HepG2 (cell line): ENCODE results near the gene CXXC5. TPM values are rescaled to one million over a fixed set of nuclear protein-coding genes. Genes with fewer than 3 reads are reported as not detected.

Experiments
- ELF1 ChIP-seq: sonication (generic); formaldehyde crosslinking; IDR thresholded peaks from 2 replicates; pipeline ENCODE4 v1.4.0; 2020; ENCODE audit warnings: missing genetic modification reagents
- HCFC1 ChIP-seq: fragments of 150-350 bp; IDR thresholded peaks from 2 replicates; pipeline ENCODE4 v1.6.1; 2014; ENCODE audit warnings: low read depth, low read length
- ISL2 ChIP-seq: sonication (generic); formaldehyde crosslinking; IDR thresholded peaks from 2 replicates; pipeline ENCODE4 v1.5.0; 2020; ENCODE audit warnings: missing genetic modification reagents
- MTF1 ChIP-seq: sonication (generic); formaldehyde crosslinking; IDR thresholded peaks from 2 replicates; pipeline ENCODE4 v1.5.0; 2020; ENCODE audit warnings: missing genetic modification reagents
- NCOA1 ChIP-seq: sonication (generic); formaldehyde crosslinking; IDR thresholded peaks from 2 replicates; pipeline ENCODE4 v1.9.0; 2021; ENCODE audit warnings: missing genetic modification reagents
- PHF20 ChIP-seq: sonication (generic); formaldehyde crosslinking; IDR thresholded peaks from 2 replicates; pipeline ENCODE4 v1.5.0; 2020; ENCODE audit warnings: mild to moderate bottlenecking, missing genetic modification reagents
- ZNF101 ChIP-seq: sonication (generic); formaldehyde crosslinking; IDR thresholded peaks from 2 replicates; pipeline ENCODE4 v1.4.0; 2020; ENCODE audit warnings: mild to moderate bottlenecking, low read depth, missing genetic modification reagents, borderline replicate concordance
- ZNF232 ChIP-seq: sonication (generic); formaldehyde crosslinking; IDR thresholded peaks from 2 replicates; pipeline ENCODE4 v1.4.0; 2020; ENCODE audit warnings: missing genetic modification reagents, borderline replicate concordance
- ZNF557 ChIP-seq: sonication (generic); formaldehyde crosslinking; IDR thresholded peaks from 2 replicates; pipeline ENCODE4 v1.4.0; 2020; ENCODE audit warnings: missing genetic modification reagents
- ZNF605 ChIP-seq: sonication (generic); formaldehyde crosslinking; IDR thresholded peaks from 2 replicates; pipeline ENCODE4 v1.8.0; 2022; ENCODE audit warnings: mild to moderate bottlenecking, missing genetic modification reagents
- ZNF749 ChIP-seq: sonication (generic); formaldehyde crosslinking; IDR thresholded peaks from 2 replicates; pipeline ENCODE4 v1.8.0; 2022; ENCODE audit warnings: mild to moderate bottlenecking, missing genetic modification reagents, moderate library complexity, borderline replicate concordance
- ZNF879 ChIP-seq: sonication (generic); formaldehyde crosslinking; IDR thresholded peaks from 2 replicates; pipeline ENCODE4 v1.8.1; 2023; ENCODE audit warnings: missing genetic modification reagents
- polyA plus RNA-seq, 8 experiments: library from polyadenylated mRNA; depleted of rRNA in 3 of 8; stranded (reverse) in 7 of 8; unstranded in 1 of 8; fragments of >200 nt; fragmentation: Illumina TruSeq in 4 of 8; extraction: Trizol in 4 of 8; gene quantifications; 2 replicates each; pipeline versions ENCODE4 v1.2.1 to v1.2.3, GENCODE V29; 2011 to 2016; ENCODE audit warnings: low read depth in 4 of 8, missing spikeins in 1 of 8, mixed read lengths in 1 of 8; ENCODE audit not compliant: insufficient read depth in 1 of 8
- total RNA-seq, 5 experiments: library from RNA; depleted of rRNA; stranded (reverse); fragments of >200 nt; fragmentation: Illumina TruSeq; extraction: Trizol; gene quantifications; 2 replicates each; pipeline ENCODE4 v1.2.3, GENCODE V29; 2016; ENCODE audit warnings: low read depth in 1 of 5
- TF ChIP-seq, protein P1 (sequence below): sonication (generic); formaldehyde crosslinking; IDR thresholded peaks from 2 replicates; pipeline ENCODE4 v1.4.0; 2020; ENCODE audit warnings: missing genetic modification reagents
- TF ChIP-seq, protein P2 (sequence below): sonication (generic); formaldehyde crosslinking; IDR thresholded peaks from 2 replicates; pipeline ENCODE4 v1.8.0; 2022; ENCODE audit warnings: mild to moderate bottlenecking, missing genetic modification reagents, moderate library complexity
- TF ChIP-seq, protein P3 (sequence below): IDR thresholded peaks from 2 replicates; pipeline ENCODE4 v1.6.1; 2012; ENCODE audit warnings: low read length, improper control_type of control experiment
- TF ChIP-seq, protein P4 (sequence below): sonication (generic); formaldehyde crosslinking; IDR thresholded peaks from 2 replicates; pipeline ENCODE4 v1.5.0; 2020; ENCODE audit warnings: missing genetic modification reagents, mild to moderate bottlenecking, borderline replicate concordance
- TF ChIP-seq, protein P5 (sequence below): sonication (generic); formaldehyde crosslinking; IDR thresholded peaks from 2 replicates; pipeline ENCODE4 v1.4.0; 2020; ENCODE audit warnings: missing genetic modification reagents
- TF ChIP-seq, protein P6 (sequence below): sonication (generic); formaldehyde crosslinking; IDR thresholded peaks from 2 replicates; pipeline ENCODE4 v1.8.1; 2023; ENCODE audit warnings: mild to moderate bottlenecking, inconsistent platforms, moderate library complexity, missing genetic modification reagents, borderline replicate concordance

The CXXC5 gene
- total and polyA plus RNA-seq, 2 of the 13 experiments (the other 11 are each of a cell fraction or from before 2014, with no cell fraction given) = 32.3 to 33.0 TPM

DNA sequence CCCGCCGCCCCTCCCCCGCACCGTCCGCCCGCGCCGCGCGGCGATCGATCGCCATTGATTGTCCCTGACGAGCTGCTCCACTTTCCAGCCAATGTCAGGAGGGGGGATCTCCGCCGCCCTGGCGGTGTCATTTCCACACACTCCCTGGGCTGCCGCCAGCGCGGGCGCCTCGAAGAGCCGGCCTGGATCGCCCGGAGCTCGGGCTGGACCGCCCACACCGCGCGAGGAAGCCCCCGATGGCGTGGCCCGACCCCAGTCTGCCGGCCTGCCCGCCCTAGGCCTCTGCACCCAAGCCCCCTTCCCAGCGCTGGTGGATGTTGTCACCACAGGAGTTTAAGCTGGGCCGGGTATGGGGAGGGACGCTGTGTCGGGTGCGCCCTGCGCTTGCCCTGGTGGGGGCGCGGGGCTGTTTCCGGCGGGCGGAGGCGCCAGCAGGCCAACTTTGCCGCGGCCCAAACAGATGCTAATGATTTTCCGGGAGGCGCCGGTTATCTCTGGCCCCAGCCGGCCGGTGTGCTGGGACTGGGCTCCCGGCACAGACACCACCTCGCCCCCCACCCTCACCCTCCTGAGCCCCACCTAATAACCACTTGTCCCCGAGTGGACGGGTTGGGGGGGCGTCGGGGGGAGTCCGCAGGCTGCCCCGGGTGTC, 10.6 kb upstream of the CXXC5 start (continued):
- TF ChIP-seq, protein P1, sequence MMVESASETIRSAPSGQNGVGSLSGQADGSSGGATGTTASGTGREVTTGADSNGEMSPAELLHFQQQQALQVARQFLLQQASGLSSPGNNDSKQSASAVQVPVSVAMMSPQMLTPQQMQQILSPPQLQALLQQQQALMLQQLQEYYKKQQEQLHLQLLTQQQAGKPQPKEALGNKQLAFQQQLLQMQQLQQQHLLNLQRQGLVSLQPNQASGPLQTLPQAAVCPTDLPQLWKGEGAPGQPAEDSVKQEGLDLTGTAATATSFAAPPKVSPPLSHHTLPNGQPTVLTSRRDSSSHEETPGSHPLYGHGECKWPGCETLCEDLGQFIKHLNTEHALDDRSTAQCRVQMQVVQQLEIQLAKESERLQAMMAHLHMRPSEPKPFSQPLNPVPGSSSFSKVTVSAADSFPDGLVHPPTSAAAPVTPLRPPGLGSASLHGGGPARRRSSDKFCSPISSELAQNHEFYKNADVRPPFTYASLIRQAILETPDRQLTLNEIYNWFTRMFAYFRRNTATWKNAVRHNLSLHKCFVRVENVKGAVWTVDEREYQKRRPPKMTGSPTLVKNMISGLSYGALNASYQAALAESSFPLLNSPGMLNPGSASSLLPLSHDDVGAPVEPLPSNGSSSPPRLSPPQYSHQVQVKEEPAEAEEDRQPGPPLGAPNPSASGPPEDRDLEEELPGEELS (CRISPR knock-in tag) = peak; percentile 59
- TF ChIP-seq PHF20 (CRISPR knock-in tag) (no peak; the same call in none of the 2 replicates), ELF1 (CRISPR knock-in tag) (no peak), ZNF557 (CRISPR knock-in tag) (no peak), ZNF749 (no peak; the same call in 1 of the 2 replicates), NCOA1 (CRISPR knock-in tag) (no peak; the same call in 1 of the 2 replicates), ZNF605 (CRISPR knock-in tag) (peak; percentile 54; the same call in 1 of the 2 replicates), ZNF101 (CRISPR knock-in tag) (no peak), ZNF879 (CRISPR knock-in tag) (no peak), ISL2 (CRISPR knock-in tag) (peak; percentile 75), HCFC1 (no peak), MTF1 (CRISPR knock-in tag) (no peak), ZNF232 (CRISPR knock-in tag) (0 out of 2 replicates have a peak, but pooled peaks have one; percentile 42)
- TF ChIP-seq, protein P2, sequence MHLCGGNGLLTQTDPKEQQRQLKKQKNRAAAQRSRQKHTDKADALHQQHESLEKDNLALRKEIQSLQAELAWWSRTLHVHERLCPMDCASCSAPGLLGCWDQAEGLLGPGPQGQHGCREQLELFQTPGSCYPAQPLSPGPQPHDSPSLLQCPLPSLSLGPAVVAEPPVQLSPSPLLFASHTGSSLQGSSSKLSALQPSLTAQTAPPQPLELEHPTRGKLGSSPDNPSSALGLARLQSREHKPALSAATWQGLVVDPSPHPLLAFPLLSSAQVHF (CRISPR knock-in tag) = peak; percentile 44; the same call in 1 of the 2 replicates
- TF ChIP-seq, protein P3, sequence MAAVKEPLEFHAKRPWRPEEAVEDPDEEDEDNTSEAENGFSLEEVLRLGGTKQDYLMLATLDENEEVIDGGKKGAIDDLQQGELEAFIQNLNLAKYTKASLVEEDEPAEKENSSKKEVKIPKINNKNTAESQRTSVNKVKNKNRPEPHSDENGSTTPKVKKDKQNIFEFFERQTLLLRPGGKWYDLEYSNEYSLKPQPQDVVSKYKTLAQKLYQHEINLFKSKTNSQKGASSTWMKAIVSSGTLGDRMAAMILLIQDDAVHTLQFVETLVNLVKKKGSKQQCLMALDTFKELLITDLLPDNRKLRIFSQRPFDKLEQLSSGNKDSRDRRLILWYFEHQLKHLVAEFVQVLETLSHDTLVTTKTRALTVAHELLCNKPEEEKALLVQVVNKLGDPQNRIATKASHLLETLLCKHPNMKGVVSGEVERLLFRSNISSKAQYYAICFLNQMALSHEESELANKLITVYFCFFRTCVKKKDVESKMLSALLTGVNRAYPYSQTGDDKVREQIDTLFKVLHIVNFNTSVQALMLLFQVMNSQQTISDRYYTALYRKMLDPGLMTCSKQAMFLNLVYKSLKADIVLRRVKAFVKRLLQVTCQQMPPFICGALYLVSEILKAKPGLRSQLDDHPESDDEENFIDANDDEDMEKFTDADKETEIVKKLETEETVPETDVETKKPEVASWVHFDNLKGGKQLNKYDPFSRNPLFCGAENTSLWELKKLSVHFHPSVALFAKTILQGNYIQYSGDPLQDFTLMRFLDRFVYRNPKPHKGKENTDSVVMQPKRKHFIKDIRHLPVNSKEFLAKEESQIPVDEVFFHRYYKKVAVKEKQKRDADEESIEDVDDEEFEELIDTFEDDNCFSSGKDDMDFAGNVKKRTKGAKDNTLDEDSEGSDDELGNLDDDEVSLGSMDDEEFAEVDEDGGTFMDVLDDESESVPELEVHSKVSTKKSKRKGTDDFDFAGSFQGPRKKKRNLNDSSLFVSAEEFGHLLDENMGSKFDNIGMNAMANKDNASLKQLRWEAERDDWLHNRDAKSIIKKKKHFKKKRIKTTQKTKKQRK = no peak
- TF ChIP-seq, protein P4, sequence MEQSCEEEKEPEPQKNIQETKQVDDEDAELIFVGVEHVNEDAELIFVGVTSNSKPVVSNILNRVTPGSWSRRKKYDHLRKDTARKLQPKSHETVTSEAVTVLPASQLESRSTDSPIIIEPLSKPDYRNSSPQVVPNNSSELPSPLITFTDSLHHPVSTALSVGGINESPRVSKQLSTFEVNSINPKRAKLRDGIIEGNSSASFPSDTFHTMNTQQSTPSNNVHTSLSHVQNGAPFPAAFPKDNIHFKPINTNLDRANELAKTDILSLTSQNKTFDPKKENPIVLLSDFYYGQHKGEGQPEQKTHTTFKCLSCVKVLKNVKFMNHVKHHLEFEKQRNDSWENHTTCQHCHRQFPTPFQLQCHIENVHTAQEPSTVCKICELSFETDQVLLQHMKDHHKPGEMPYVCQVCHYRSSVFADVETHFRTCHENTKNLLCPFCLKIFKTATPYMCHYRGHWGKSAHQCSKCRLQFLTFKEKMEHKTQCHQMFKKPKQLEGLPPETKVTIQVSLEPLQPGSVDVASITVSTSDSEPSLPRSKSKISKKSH (CRISPR knock-in tag) = 0 out of 2 replicates have a peak, but pooled peaks have one; percentile 20
- TF ChIP-seq, protein P5, sequence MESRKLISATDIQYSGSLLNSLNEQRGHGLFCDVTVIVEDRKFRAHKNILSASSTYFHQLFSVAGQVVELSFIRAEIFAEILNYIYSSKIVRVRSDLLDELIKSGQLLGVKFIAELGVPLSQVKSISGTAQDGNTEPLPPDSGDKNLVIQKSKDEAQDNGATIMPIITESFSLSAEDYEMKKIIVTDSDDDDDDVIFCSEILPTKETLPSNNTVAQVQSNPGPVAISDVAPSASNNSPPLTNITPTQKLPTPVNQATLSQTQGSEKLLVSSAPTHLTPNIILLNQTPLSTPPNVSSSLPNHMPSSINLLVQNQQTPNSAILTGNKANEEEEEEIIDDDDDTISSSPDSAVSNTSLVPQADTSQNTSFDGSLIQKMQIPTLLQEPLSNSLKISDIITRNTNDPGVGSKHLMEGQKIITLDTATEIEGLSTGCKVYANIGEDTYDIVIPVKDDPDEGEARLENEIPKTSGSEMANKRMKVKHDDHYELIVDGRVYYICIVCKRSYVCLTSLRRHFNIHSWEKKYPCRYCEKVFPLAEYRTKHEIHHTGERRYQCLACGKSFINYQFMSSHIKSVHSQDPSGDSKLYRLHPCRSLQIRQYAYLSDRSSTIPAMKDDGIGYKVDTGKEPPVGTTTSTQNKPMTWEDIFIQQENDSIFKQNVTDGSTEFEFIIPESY (CRISPR knock-in tag) = no peak
- TF ChIP-seq, protein P6, sequence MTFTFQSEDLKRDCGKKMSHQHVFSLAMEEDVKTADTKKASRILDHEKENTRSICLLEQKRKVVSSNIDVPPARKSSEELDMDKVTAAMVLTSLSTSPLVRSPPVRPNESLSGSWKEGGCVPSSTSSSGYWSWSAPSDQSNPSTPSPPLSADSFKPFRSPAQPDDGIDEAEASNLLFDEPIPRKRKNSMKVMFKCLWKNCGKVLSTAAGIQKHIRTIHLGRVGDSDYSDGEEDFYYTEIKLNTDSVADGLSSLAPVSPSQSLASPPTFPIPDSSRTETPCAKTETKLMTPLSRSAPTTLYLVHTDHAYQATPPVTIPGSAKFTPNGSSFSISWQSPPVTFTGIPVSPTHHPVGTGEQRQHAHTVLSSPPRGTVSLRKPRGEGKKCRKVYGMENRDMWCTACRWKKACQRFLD = peak; percentile 80; the same call in 1 of the 2 replicates
